Adrenal gland (tissue), 5 donors: ENCODE data around the gene BMPR1B.

Source experiments
- POLR2A ChIP-seq, 2 donors: fragments of 450-650 bp; IDR thresholded peaks; one replicate each; pipeline ENCODE4 v1.6.1; 2017; ENCODE audit warnings: antibody characterized with exemption in 2 of 2, mild to moderate bottlenecking in 2 of 2, moderate library complexity in 1 of 2
- TF ChIP-seq, protein P1 (sequence below), 6 experiments: fragments of 450-650 bp in 4 of 6; fragments of 200-600 bp in 2 of 6; sonication (generic) in 1 of 6; IDR thresholded peaks; 1 replicate in 5 of 6; 2 replicates in 1 of 6; pipeline versions ENCODE4 v1.5.1 to v1.8.0; 2016 to 2021; ENCODE audit warnings: antibody characterized with exemption in 6 of 6, mild to moderate bottlenecking in 2 of 6, moderate library complexity in 1 of 6
- donor health status: DM: no; HTN: no; CAD: no.

DNA sequence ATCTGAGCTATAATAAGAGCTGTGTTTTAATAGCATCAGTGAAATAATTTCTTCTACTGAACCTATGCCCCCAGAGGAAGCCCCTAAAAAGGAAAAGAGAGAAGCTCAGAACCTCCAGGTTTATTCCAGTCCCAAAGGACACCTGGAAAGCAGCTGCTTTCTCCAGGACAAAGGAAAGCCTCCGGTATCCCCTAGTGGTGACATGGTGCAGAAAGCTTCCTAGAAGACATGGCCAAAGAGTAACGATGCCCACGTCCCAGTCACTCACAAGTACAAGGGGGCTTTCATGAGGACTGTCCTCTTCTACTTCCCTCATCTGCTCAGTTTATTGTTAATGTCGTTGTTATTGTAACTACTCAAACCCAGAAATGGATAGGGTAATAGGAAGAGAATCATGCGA is 447.1 kb downstream of the BMPR1B start:
- TF ChIP-seq, protein P1, sequence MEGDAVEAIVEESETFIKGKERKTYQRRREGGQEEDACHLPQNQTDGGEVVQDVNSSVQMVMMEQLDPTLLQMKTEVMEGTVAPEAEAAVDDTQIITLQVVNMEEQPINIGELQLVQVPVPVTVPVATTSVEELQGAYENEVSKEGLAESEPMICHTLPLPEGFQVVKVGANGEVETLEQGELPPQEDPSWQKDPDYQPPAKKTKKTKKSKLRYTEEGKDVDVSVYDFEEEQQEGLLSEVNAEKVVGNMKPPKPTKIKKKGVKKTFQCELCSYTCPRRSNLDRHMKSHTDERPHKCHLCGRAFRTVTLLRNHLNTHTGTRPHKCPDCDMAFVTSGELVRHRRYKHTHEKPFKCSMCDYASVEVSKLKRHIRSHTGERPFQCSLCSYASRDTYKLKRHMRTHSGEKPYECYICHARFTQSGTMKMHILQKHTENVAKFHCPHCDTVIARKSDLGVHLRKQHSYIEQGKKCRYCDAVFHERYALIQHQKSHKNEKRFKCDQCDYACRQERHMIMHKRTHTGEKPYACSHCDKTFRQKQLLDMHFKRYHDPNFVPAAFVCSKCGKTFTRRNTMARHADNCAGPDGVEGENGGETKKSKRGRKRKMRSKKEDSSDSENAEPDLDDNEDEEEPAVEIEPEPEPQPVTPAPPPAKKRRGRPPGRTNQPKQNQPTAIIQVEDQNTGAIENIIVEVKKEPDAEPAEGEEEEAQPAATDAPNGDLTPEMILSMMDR (IDR thresholded peaks at IDR 0.05) = no peak
- no peak for TF ChIP-seq POLR2A (IDR thresholded peaks at IDR 0.05)
